ENCODE data around the gene KCNQ1. TPM values are rescaled to one million over a fixed set of nuclear protein-coding genes. Genes with fewer than 3 reads are reported as not detected.

KCNQ1 gene
- total RNA-seq, 1 experiment from 2014 or later: 2.3 TPM

DNA sequence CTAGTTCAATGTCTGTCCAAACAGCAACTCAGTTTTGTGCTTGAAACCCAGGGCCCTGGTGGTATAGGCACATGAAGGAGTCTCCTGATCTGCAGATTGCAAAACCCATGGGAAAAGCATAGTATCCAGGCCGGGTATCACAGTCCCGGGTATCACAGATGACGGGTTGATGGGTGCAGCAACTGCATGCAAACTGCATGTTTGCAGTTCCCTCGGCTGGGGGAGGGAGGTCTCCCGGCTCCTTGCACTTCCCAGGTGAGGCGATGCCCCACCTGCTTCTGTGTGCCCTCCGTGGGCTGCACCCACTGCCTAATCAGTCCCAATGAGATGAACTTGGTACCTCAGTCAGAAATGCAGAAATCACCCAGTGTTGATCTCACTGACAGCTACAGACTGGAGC is 53.9 kb downstream of the KCNQ1 start:
- Histone ChIP-seq H2AK5ac (ENCODE audit: insufficient read length, low read length) (no peak overlapping the region), H3K79me2 (ENCODE audit: insufficient read depth, low read length) (no peaks in the 10 kb centered on the region), H2BK5ac (ENCODE audit: insufficient read length, low read length) (no peak overlapping the region), H2BK15ac (ENCODE audit: low read depth, low read length) (no peak overlapping the region), H3K79me1 (ENCODE audit: insufficient read depth, low read depth, low read length, poor library complexity, severe bottlenecking) (no peaks in the 10 kb centered on the region), H2BK120ac (ENCODE audit: low read depth, low read length, poor library complexity, severe bottlenecking) (no peak overlapping the region), H4K91ac (ENCODE audit: insufficient read length, low read depth, low read length) (no peak overlapping the region), H2AFZ (ENCODE audit: low read length) (no peak overlapping the region), H3T11ph (ENCODE audit: low read length) (no peak overlapping the region), H3K23me2 (ENCODE audit: insufficient read length, low read depth, low read length, poor library complexity, severe bottlenecking) (no peaks in the 10 kb centered on the region), H3K9ac (ENCODE audit: extremely low read depth, insufficient read length, low read length) (no peak overlapping the region), H4K8ac (replicated peaks; ENCODE audit: insufficient read length, low read depth, low read length) (no peak overlapping the region), H2BK20ac (ENCODE audit: low read depth, low read length, poor library complexity, severe bottlenecking) (no peak overlapping the region), H3K27ac (ENCODE audit: insufficient read length, low read depth, low read length) (no peak overlapping the region), H3K56ac (ENCODE audit: insufficient read length, low read depth, low read length) (no peak overlapping the region), H2BK12ac (ENCODE audit: insufficient read length, low read depth, low read length) (no peak overlapping the region), H3K23ac (ENCODE audit: insufficient read length, low read depth, low read length) (no peak overlapping the region), H4K20me1 (ENCODE audit: control insufficient read depth, insufficient read depth, insufficient read length) (no peaks in the 10 kb centered on the region), H3K9me3 (ENCODE audit: control insufficient read depth, low read depth, low read length) (no peaks in the 10 kb centered on the region), H3K4ac (ENCODE audit: low read depth, low read length) (no peak overlapping the region), H4K5ac (ENCODE audit: insufficient read length, low read depth, low read length) (no peak overlapping the region), H3K18ac (ENCODE audit: insufficient read length, low read depth, low read length) (no peak overlapping the region), H3K4me2 (ENCODE audit: insufficient read depth, insufficient read length, low read length) (no peak overlapping the region), H3K27me3 (ENCODE audit: insufficient read depth, low read length) (peaks cover 7% of the 10 kb centered on the region; the same call in 1 of the 2 replicates), H3K14ac (ENCODE audit: insufficient read depth, low read length) (no peak overlapping the region), H3K4me1 (ENCODE audit: insufficient read depth, low read length) (no peaks in the 10 kb centered on the region; the same call in 1 of the 2 replicates)
- Mint-ChIP-seq H3K27ac (no peak overlapping the region), H3K4me3 (no peak overlapping the region), H3K36me3 (ENCODE audit: insufficient read depth in 1 of 3, low read depth in 3 of 3) (peaks cover 0 to 1% (median 0%) of the 10 kb centered on the region in 3 experiments; a peak in 2 of 7 replicates), H3K9me3 (peaks cover 28 to 44% of the 10 kb centered on the region in 2 experiments), H3K4me1 (peaks cover 7 to 8% of the 10 kb centered on the region in 2 experiments), H3K27me3 (ENCODE audit: low read depth) (peaks cover 97% of the 10 kb centered on the region)
- TF ChIP-seq, protein P1, sequence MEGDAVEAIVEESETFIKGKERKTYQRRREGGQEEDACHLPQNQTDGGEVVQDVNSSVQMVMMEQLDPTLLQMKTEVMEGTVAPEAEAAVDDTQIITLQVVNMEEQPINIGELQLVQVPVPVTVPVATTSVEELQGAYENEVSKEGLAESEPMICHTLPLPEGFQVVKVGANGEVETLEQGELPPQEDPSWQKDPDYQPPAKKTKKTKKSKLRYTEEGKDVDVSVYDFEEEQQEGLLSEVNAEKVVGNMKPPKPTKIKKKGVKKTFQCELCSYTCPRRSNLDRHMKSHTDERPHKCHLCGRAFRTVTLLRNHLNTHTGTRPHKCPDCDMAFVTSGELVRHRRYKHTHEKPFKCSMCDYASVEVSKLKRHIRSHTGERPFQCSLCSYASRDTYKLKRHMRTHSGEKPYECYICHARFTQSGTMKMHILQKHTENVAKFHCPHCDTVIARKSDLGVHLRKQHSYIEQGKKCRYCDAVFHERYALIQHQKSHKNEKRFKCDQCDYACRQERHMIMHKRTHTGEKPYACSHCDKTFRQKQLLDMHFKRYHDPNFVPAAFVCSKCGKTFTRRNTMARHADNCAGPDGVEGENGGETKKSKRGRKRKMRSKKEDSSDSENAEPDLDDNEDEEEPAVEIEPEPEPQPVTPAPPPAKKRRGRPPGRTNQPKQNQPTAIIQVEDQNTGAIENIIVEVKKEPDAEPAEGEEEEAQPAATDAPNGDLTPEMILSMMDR (conservative IDR thresholded peaks at IDR 0.05): no peak
- DNase-seq: no peak
- no CpG with 5 or more reads among the region's 7 CpGs for WGBS (ENCODE audit: extremely low coverage, insufficient read length, low lambda C conversion rate)

All from H9 (cell line).